ENCODE results near the gene TMUB1.
A peak's percentile ranks its signal among the peaks of the same experiment; 100 is the strongest.
"Not testable (repeated sequence)": the region's sequence is repeated elsewhere in the genome, so short reads cannot be mapped to it uniquely, and the experiment has no call there.

The TMUB1 gene

DNA sequence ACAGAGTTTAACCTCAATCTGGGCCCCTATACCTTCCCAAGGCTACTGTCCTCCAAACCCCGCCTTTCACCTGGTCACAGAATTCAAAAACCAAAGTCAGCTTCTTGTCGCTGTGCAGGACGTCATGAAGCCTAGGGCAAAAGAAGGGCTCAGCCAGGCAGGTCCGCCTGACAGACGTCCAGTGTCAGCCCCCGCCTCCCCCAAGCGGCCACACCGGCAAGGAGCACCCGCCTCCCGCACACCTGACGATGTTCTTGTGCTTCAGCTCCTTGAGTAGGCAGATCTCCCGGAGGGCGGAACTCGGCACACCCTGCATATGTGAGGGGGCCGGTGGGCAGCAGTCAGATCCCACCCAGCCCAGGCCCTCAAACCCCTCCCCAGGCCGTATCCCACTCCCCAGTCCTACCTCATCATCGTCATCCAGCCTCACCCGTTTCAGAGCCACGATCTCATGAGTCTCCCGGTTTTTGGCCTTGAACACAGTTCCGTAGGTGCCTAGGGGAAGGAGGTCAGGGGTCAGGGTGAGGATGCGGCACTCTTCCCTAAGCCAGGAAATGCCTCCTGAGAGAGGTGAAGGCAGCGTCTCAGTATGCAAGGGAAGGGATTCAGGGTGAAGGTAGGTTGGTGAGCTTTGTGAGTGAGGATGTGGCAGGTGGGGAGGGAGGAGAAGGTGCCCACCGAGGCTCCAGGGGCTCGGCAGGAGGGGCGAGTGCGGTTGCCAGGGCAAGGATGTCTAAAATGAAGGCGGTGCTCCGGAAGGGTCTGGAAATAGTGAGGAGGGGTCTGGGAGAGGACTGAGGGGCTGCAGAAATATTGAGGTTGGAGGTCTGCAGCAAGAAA, 26.4 kb downstream of the TMUB1 start:
- no peak for DNase-seq (ENCODE audit: low read depth, low spot score)

DNA sequence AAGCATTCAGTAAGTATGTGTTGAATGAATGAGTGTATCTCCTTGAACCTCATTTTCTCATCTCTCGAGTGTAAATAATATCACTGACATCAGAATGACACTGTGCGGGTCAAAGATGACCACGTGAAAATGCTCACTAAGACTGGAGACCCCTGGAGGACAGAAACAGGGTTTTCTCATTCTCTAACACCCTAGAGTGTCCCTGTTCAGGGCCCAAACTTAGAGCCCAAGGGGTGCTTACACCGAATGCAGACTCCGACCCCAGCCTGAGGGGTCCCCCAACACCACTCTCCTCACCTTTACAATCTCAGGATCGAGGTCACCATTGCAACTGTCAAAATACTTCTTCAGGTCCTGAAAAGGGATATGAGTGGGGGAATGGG, 27.0 kb downstream of the TMUB1 start:
- DNase-seq (ENCODE audit: low read depth, low spot score) = no peak

DNA sequence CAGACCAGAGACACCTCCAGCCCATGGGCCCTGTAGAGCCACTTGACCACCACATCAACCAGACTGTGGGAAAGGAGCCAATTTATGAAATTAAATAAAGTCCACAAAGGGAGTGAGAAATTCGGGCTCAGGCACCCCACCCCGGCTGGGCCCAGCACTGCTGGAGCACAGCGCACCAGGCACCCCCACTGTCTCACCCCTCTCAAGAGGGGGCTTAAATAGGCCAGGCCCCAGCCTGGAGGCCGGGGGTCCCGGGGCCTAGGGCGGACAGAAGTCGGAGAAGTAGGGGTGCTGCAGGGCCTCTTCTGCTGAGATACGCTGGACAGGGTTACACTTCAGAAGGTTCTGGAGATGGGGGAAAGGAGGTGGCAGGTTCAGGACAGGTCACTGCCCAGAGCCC, 29.5 kb downstream of the TMUB1 start:
- DNase-seq (ENCODE audit: low read depth, low spot score) = no peak

DNA sequence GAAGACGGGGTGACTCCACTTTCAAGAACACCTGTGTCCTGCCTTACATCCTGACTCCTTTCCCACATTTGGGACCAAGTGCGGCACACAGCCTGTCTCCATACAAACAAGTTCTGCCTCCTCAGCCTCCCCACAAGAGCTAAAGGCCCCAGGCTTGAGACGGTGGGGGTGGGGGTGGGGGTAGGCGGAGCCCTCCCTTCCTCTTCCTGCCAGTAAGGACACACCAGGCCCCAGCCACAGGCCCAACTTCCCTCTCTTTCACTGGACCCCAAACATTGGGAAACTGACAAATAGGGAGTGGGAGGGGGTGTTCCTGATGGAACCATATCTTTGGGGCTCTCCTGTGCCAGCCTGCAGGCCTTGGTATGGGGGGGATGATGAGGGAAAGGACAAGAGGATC, 30.2 kb downstream of the TMUB1 start:
- DNase-seq (ENCODE audit: low read depth, low spot score) = no peak

DNA sequence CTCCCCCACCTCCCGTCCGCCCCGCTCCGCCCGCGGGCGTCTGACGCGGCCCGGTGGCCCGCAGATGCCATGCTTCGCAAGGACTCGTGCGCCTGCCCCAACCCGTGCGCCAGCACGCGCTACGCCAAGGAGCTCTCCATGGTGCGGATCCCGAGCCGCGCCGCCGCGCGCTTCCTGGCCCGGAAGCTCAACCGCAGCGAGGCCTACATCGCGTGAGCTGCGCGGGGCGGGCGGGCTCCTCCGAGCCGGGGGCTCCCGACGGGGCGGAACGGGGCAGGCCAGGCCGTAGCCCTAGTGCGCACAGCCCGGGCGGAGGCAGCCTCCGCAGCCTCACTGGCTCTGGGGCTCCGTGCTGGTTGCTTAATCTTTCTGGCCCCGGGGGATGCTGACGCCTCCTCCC, 32.2 kb downstream of the TMUB1 start:
- DNase-seq (ENCODE audit: low read depth, low spot score) = no peak

DNA sequence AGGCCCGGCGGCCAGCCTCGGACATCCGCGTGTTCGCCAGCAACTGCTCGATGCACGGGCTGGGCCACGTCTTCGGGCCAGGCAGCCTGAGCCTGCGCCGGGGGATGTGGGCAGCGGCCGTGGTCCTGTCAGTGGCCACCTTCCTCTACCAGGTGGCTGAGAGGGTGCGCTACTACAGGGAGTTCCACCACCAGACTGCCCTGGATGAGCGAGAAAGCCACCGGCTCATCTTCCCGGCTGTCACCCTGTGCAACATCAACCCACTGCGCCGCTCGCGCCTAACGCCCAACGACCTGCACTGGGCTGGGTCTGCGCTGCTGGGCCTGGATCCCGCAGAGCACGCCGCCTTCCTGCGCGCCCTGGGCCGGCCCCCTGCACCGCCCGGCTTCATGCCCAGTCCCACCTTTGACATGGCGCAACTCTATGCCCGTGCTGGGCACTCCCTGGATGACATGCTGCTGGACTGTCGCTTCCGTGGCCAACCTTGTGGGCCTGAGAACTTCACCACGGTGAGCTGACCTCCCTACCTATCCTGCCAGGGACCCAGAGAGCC, 34.3 kb downstream of the TMUB1 start:
- no peak for DNase-seq (ENCODE audit: low read depth, low spot score)

DNA sequence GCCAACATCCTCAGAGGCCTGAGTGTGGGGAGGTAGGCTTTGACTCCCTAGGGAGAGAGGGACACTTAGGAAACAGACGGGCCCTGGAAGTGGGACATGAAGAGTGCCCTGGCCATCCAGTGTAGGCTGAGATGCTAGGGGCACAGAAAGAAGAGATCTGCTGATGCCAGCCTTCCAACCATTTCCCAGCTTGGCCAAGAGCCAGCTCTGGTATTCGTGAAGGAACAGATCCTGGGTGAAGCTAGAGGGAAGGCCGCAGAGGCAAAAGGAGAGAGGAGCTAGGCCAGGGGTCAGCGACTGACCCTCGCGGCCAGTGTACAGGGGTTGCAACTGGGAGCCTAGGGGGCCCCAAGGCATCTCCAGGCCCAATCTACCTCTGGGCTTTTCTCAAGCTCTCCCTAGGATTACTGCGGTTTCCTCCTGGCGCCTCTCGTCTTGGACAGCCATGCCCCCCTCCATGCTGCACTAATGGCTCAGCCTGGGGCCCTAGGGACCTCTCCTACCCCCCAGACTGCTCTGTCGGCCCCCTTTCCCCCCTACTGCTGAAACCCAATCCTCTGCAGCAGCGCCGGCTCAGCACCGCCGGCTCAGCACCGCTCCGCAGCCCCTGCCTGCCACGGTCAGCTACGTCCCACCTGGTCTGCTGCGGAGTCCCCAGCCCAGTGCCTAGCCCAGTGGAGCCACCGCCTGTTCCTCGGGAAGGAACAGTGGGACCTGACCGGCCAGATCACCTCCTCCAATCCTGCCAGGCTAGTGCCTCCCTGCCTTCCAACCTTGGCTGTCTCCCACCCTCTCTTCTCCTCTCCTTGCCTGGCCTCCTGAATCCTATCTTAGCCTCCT, 35.1 kb downstream of the TMUB1 start, which contains the start of gene ASIC3:
ASIC3 (plus strand) TSS at position 556 of the 840 bp plus-strand sequence. CDS start 355 bp downstream, outside the sequence.
- DNase-seq (ENCODE audit: low read depth, low spot score) = no peak

DNA sequence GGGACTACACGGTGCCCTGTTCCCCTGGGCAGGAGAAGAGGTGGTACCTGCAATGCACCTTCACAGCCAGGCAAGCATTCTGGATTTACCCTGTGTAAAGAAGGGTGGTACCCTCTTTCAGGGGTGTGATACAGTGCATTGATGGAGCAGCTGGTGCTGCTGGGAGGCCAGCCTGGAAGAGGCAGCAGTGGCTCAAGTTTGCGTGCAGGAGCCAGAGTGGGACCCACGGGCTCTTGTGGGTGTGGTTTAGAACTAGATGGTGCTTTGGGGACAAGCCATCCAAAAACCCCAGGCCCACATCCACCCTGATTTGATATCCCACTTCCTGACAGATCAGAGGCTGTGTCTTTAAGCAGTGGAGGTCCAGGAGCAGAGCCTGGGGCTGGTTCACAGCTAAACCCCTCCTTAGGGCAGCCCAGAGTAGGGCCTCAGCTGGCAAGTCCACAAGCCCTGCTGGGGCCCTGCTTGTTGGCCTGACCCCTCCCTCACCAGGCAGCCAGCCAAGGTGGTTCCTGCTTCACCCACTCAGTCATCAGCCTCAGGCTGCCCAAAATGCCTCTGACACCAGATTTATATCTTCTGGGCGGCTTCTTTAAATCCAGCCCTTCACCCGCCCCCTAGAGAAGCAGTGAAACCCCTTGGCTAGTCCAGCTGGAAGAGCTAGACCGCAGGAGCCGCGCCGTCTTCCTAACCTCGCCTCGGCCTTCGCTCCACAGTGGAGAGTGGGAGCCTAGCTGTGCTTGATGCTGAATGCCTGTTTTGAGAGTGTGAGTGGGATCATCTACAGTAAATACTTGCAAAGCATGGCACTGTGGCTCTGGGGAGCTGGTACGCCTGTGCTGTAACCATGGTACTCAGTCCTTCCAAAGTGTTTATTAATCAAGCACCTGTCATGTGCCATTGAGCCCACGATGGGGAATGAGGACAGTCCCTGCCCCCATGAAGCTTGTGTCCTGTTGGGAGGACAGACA, 36.4 kb downstream of the TMUB1 start:
- no peak for DNase-seq (ENCODE audit: low read depth, low spot score)

DNA sequence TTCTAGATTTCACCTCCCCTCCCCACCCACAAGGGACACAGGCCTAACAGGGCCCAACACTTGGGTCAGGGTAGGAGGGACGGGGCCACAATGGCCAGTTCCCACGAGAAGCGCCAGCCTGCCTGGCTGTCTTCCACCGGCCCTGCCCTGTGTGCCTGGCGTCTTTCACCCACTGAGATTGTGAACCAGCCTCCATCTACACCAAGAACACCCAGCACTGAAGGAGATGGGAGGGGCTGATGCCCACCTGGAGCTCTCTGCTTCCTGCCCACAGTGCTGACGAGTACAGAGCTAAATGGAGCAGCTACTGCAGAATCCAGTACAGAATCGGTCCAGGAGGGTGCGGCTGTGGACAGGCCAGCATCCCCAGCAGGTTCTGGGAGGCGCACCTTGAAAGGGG, 37.3 kb downstream of the TMUB1 start:
- DNase-seq (ENCODE audit: low read depth, low spot score) = no peak

DNA sequence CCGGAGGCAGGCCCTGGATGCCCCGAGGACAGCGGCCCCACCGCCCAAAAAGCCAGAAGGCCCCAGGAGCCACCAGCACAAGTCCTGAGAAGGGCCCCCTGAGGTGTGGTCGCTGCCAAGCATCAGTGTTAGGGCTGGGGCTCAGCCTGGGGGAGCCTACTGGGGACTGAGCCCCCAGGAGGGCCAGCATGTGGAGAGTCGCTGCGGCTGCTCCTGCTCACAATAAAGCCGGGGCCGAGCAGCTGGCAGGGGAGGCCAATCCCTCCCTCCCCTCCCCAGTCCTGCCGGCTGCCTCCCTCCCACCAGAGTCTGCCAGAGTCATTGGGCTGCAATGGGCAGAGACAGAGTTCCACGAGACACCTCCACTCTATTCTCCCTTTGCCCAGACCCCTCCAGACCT, 38.0 kb downstream of the TMUB1 start:
- no peak for DNase-seq (ENCODE audit: low read depth, low spot score)

DNA sequence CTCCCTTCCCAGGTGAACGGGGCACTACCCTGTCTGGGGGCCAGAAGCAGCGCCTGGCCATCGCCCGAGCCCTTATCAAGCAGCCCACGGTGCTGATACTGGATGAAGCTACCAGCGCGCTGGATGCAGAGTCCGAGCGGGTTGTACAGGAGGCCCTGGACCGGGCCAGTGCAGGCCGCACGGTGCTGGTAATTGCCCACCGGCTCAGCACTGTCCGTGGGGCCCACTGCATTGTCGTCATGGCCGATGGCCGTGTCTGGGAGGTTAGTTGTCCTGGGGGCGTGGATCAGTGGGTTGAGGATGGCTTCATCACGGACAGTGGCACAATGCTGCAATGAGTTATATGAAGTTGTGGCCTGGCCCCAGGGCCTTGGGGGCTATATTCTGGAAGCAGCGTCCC, 39.3 kb downstream of the TMUB1 start:
- DNase-seq (ENCODE audit: low read depth, low spot score) = no peak

DNA sequence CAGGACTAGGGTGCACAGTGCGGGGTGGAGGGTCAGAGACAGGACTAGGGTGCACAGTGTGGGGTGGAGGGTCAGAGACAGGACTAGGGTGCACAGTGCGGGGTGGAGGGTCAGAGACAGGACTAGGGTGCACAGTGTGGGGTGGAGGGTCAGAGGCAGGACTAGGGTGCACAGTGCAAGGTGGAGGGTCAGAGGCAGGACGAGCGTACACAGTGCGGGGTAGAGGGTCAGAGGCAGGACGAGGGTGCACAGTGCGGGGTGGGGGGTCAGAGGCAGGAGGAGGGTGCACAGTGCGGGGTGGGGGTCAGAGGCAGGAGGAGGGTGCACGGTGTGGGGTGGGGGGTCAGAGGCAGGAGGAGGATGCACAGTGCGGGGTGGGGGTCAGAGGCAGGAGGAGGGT, 39.8 kb downstream of the TMUB1 start:
- DNase-seq (ENCODE audit: low read depth, low spot score) = not testable (repeated sequence)

DNA sequence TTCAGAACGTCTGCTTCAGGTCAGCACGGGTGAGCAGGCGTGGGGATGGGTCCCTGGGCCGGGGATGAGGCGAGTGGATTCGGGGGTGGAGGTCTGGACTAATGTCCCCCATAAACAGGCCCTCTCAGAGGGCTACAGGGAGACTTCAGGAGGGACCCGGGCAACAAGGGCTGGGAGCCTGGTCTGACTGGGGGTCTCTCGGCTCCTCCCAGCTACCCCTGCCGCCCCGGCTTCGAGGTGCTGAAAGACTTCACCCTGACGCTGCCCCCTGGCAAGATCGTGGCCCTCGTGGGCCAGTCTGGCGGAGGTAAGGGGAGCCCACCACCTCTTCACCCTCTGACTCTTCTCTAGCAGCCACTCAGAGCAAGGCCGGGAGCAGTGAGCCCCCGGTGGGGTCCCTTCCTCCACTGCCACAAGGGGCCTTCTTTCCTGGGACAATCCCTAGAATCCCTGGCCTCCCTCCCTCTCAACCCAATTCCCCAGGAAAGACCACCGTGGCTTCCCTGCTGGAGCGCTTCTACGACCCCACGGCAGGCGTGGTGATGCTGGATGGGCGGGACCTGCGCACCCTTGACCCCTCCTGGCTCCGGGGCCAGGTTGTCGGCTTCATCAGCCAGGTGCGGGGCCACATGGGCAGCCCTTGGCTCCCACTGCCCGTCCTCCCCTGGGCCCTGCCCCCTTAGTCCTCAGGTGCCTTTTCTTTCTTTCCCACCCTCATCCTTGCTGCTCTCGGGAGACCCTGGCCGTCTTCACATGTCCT, 42.5 kb downstream of the TMUB1 start:
- no peak for DNase-seq (ENCODE audit: low read depth, low spot score)

DNA sequence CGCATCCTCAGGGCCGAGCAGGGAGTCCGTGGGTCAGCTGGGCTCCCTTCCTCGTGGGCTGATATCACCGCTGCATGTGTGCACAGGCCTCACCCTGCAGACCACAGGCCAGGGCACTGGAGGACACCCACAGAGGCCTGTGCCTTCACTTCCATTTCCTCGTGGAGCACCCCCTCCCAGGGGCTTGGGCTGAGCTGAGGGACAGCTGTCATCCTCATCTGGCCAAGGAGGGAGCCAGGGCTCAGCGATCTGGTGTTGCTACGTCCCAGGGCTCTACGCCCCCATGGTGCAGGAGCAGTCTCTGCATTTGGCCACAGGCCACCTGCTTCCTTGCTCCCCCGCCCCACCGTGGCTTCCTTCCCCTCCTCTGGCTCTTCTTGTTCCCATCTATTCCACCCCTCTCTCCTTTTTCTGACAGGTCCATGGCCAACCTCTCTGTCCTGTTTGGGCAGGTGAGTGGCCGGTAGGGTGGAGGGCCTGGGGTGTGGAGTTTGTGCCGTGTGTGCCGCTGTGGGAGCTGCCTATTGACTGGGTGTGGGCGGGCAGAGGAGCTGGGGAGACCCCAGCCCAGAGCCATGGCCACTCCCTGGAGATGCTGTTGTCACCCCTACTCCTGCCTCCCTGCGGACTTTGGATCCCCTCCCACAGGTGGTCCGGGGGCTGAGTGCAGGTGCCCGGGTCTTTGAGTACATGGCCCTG, 43.3 kb downstream of the TMUB1 start:
- no peak for DNase-seq (ENCODE audit: low read depth, low spot score)

DNA sequence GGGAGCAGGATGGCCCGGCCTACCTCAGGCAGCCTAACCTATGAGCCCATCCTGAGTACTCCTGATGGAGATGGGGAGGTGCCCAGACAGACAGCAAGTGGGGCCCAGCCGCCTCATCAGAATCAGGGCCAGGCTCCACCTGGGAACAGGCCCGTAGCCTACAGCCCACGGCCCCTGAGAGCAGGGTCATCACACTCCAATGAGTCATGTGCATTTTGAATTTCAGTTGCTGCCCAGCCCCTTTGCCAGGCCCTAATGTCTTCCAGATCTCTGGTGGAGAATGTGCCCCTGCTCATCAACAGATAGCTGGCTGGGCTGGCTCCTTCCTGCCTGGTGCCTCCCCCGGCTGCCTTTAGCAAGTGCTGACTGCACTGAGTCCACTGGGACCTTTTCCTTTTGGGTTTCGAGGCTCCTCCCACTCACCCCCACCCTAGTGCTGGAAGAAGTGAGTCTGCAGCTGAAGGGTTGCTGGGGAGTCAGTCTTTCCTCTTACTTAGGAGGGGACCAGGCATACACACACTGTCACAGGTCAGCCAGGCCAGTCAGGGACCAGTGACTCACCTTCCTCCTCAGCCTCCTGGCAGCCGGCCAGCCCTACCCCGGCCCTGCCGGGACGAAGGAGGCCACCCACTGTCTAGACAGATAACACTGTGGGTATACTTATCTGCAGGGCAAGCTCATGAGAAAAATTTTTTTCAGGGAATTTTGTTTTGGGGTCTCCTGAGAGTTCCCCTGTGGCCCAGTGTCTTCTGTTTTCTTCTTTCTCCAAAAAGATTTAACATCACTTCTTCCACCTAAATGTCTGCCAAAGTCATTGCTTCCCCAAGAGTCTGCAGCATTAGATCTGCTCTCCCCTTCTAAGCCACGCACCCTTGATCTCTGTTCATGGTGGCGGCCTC, 44.1 kb downstream of the TMUB1 start:
- DNase-seq (ENCODE audit: low read depth, low spot score) = peak; percentile 49

DNA sequence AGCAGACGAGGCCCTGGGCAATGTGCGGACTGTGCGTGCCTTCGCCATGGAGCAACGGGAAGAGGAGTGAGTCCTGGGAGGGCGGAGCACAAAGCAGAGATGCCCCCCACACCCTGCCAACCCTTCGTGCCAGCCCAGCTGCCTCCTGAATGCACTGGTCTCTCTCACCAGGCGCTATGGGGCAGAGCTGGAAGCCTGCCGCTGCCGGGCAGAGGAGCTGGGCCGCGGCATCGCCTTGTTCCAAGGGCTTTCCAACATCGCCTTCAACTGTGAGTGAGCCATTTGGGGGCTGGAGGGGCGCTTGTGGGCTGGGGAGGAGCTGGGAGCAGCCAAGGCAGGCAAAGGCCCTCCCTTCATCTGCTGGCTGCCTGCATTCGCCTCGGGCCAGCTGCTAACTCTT, 47.4 kb downstream of the TMUB1 start:
- DNase-seq (ENCODE audit: low read depth, low spot score) = no peak

DNA sequence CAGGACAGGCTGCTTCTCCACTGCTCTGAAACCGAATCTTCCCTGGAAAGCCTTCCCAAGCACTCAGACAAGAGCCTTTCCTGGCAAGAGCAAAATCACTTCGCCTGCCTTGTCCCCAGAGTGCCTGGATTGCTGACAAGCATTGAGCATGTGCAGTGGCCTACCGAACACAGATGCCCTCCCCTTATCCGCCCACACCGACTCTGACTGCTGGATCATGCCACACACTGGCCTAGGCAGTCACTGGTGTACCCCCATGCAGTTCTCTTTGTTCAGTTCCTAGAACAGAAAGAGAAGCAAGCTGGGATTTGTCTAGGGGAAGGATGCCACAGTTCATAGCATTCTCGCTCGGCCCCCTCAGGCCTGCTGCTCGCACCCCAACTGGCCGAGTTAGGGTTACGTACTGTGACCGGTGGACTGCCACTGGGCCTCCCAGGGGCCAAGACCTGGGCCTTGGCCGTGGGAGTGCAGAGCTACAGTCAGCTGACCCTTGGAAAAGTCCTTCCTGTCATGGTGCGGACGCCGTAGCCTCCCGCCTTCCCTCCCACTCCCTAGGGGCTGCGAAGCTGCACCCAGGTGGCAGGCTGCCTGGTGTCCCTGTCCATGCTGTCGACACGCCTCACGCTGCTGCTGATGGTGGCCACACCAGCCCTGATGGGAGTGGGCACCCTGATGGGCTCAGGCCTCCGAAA, 48.1 kb downstream of the TMUB1 start:
- no peak for DNase-seq (ENCODE audit: low read depth, low spot score)

DNA sequence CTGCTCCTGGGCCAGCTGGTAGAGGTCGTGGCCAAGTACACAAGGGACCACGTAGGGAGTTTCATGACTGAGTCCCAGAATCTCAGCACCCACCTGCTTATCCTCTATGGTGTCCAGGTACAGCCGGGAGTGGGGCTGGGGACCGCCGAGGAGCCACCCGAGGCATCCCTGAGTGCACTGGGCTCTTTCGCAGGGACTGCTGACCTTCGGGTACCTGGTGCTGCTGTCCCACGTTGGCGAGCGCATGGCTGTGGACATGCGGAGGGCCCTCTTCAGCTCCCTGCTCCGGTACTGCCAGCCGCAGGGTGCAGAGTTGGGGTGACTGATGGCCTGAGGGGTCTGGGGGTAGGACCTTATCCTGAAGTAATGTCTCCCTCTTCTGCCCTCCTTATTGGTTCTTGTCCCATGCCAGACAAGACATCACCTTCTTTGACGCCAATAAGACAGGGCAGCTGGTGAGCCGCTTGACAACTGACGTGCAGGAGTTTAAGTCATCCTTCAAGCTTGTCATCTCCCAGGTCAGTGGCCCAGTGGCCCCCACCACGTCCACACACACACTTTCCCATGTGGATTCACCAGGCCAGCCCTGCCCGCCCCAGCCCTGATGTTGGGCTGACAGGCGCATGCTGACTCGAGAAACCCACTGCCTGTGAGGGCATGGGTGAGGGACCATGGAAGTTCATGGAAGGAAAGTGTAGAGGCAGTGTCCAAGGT, 48.8 kb downstream of the TMUB1 start:
- DNase-seq (ENCODE audit: low read depth, low spot score) = no peak

Data from smooth muscle cell of the brain vasculature (primary cell).